SK-N-SH (cell line): ENCODE results near the gene NRIP3.

Experiments used
- EP300 ChIP-seq, 2 experiments: IDR thresholded peaks; 2 replicates each; pipeline versions ENCODE4 v1.4.0 to v1.6.1; 2012; ENCODE audit warnings: borderline replicate concordance in 1 of 2, low read depth in 1 of 2, low read length in 1 of 2
- JUND ChIP-seq: IDR thresholded peaks from 2 replicates; pipeline ENCODE4 v1.4.0; 2012
- POLR2AphosphoS5 ChIP-seq: IDR thresholded peaks from 2 replicates; pipeline ENCODE4 v1.6.1; 2012; ENCODE audit warnings: low read depth, low read length
- RXRA ChIP-seq: IDR thresholded peaks from 2 replicates; pipeline ENCODE4 v1.4.0; 2012; ENCODE audit warnings: low read depth, mild to moderate bottlenecking, borderline replicate concordance
- TAF1 ChIP-seq: IDR thresholded peaks from 2 replicates; pipeline ENCODE4 v1.6.1; 2012; ENCODE audit warnings: low read depth, mild to moderate bottlenecking, low read length, moderate library complexity, borderline replicate concordance
- TF ChIP-seq, protein P1 (sequence below): fragments of 200-600 bp; sonication (generic); IDR thresholded peaks from 2 replicates; pipeline ENCODE4 v1.6.1; 2017; ENCODE audit warnings: antibody characterized with exemption, mild to moderate bottlenecking, moderate library complexity

DNA sequence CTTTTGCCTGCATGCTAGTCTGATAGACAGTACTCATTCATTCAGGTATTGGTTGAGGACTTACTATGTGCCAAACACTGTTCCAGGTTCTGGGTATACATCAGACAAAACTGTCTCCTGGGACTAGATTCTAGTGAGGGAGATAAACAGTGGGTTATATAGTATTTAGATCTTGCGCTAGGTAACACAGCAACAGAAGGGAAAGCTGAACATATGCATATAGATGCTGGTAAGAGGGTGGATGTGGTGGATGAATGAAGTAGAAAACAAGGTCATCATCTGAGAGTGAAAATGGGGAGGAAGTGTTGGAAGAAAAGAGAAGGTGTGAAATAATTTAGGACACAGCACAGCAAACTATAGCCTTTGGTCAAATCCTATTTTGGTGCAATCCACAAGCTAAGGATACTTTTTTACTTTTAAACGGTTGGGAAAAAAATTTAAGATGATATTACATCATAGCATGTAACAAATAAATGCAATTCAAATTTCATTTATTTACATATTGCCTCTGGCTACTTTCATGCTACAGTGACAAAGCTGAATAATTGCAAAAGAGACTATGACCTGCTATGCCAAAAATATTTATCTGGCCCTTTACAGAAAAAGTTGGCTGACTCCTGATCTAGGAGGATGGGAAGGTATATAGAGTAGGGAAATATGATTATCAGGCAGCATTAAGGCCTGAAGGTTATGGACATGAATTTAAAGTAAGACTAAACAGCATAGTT, 32.4 kb downstream of the NRIP3 start:
- TF ChIP-seq, protein P1, sequence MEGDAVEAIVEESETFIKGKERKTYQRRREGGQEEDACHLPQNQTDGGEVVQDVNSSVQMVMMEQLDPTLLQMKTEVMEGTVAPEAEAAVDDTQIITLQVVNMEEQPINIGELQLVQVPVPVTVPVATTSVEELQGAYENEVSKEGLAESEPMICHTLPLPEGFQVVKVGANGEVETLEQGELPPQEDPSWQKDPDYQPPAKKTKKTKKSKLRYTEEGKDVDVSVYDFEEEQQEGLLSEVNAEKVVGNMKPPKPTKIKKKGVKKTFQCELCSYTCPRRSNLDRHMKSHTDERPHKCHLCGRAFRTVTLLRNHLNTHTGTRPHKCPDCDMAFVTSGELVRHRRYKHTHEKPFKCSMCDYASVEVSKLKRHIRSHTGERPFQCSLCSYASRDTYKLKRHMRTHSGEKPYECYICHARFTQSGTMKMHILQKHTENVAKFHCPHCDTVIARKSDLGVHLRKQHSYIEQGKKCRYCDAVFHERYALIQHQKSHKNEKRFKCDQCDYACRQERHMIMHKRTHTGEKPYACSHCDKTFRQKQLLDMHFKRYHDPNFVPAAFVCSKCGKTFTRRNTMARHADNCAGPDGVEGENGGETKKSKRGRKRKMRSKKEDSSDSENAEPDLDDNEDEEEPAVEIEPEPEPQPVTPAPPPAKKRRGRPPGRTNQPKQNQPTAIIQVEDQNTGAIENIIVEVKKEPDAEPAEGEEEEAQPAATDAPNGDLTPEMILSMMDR, result no peak
- TF ChIP-seq TAF1 (no peak), JUND (no peak), EP300 (IDR thresholded peaks at IDR 0.05; ENCODE audit: borderline replicate concordance in 1 of 2, low read depth in 1 of 2, low read length in 1 of 2) (no peak), RXRA (no peak), POLR2AphosphoS5 (no peak)
